HG03378 (cell line): ENCODE data around the gene TIGD4.
"Not testable (repeated sequence)": the region's sequence is repeated elsewhere in the genome, so short reads cannot be mapped to it uniquely, and the experiment has no call there.

Experiments used
- ATAC-seq: cut with Tn5 transposase; IDR thresholded peaks from one replicate; pipeline ENCODE4 v1.9.1; 2021; ENCODE audit warnings: mild to moderate bottlenecking, moderate library complexity; ENCODE audit not compliant: unreplicated experiment

TIGD4 gene

DNA sequence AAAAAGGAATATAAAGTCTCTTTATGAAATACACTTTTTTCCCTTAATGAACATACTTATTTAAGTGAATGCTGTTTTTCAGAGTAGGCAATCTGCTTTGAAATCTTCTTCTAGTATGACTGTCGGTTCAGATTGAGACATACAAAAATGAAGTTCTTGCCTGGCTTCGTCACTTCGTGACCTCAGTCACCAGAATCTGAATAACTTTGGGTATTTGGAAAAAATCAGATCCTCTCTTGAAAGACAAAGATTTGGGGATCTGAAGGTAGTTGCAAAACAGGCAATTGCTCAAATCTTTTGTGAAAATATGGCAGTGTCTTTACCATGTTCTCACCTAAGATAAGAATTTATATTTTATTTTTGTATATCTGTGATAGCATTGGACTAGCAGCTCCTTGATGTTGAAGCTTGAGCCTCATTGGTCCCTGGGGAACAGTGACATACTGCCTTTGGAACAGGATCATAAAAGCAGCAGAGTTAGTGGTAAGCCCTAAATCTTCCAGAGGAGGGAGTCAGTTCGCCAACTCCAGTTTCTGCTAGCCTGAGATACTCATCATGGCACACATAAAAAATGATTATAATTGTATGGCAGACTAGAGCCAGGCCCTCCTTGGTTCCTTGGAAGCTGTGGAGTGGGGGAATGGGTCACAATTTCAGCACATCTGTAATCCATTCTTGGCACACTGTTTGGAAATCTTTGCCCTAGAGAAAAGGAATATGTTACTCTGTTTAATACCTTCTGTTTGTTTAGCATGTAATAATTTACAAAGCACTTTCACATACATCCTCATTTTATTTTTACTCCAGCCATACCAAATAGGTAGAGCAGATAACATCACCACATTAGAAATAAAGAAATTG is 5.2 kb upstream of the TIGD4 start:
- no peak for ATAC-seq

DNA sequence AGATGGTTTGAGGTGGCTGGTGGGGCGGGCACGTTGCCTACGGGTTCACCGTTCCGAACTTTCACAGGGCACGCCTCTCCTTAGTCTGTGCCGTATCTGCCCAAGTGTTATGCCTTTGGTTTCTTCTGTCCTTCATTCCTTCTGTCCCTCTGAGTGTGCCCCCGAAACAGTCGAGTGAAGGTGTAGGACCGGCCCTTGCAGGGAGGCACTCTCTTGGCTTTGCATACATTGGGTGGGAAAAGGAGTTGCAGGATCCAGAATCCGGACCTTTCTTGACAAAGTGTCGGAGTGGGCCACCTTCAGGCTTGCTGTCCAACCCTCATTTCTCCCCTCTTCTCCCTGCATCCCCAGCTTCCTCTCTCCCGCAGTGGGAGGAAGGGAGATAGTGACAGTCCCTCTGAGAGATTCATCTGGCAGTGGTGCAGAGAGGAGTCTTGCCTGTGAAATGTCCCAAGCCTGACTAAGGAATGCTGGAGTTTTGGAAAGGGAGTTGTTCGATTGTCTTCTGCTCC is 793 bp upstream of the TIGD4 start:
- no peak for ATAC-seq

DNA sequence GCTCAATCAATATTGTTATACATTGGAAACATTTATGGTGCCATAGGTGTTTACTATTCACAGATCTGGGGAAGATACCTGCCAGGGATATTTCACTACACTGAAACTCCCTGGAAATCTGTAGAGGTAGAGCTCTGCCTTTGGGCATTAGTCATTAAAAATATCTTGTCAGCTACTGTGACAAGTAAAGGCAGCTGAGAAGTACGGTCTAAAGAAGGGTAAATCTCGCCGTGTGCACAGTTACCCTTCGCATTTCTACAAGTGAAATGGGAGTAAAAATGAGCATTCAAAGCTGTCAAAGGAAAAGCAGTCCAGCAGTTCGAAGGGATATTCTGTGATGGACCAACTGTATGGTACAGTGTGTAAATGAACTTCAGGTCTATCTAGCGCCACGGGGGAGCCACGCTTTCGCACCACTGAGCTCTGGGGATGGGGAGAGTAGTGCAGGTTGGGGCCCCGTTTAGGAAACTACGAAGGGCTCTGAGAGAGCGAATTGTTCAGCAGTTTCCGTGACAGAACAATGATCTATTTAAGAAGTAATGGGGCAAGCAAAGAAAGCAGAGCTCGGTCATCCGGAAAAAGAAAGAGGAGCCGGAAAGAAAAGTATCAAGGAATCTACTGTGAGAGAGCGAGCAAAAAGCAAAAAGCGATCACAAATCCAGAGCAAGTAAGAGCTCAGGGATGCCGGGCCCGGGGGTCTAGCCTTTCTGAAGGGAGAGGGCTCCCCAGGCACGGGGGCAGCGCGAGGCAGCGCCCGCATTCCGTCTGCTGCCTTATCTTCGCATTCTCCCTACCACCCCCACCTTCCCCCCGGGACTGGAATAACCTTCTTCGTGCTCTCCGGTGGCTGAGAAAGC is 646 bp downstream of the TIGD4 start:
- no peak for ATAC-seq

DNA sequence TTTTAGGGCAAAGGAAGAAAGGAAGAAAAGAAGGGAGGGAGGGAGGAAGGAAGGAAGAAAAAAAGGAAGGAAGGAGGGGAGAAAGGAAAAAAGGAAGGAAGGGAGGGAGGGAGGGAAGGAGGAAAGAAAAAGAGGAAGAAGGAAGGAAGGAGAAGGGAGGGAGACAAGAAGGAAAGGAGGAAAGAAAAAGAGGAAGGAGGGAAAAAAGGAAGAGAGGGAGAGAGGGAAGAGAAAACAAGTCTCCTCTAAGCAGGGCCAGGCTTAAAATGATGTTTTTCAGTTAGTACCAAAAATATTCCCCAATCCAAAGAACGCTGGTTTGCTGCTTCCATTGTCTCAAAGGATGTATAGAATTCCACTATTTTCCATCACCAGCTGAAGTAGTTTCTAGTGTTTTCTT is 2.0 kb downstream of the TIGD4 start:
- no peak for ATAC-seq

DNA sequence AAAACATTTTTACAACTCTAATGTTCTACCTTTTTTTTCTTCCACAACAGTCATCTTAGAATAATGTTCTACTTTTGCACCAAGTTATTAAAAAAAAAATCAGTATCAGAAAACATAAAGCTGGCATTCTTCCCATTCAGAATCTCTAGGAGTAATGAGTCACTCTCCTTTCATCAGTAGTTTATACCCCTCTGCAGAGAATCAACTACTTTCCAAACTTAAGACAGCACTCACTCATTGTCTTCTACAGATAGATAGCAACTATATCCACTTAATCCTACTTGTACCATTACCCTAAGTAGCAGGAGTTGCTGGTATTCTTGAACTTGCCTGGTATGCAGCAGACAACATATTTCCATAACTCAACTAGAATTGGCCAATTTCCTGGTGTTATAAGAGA is 3.2 kb downstream of the TIGD4 start:
- no peak for ATAC-seq

DNA sequence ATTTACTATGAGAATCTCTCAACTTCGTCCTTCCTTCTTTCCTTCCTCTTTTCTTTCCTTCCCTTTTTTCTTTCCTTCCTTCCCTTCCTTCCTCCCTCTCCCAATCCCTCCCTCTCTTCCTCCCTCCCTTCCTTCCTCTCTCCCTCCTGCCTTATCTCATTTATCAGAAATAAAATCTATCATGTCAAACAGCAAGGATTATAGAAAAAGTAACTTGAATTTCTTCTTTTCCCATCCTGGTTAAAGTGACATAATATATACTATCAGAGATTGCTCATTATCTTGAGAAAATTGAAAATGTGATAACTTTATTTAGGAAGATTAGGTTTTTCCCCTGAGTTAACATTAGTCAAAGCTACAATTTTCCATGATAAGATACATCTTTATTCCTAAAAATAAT is 5.6 kb downstream of the TIGD4 start:
- ATAC-seq, result no peak

DNA sequence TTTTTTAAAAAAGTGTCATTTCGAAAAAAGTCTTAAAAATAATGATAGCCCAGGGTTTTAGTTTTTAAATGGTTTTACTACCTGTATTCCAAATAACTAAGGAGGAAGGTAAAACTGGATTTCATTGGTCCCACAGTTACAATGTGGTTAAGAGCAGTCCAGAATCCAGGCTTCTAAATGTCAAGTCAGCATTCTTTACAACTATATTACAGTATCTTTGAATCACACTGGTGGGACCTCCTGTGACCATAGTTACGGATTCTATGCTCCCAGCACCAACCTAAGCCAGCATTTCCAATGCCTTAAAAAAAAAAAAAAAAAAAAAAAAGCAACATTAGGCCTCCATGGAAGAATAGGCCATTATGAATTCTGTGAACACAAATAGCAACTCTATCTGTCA is 6.2 kb downstream of the TIGD4 start:
- no peak for ATAC-seq

DNA sequence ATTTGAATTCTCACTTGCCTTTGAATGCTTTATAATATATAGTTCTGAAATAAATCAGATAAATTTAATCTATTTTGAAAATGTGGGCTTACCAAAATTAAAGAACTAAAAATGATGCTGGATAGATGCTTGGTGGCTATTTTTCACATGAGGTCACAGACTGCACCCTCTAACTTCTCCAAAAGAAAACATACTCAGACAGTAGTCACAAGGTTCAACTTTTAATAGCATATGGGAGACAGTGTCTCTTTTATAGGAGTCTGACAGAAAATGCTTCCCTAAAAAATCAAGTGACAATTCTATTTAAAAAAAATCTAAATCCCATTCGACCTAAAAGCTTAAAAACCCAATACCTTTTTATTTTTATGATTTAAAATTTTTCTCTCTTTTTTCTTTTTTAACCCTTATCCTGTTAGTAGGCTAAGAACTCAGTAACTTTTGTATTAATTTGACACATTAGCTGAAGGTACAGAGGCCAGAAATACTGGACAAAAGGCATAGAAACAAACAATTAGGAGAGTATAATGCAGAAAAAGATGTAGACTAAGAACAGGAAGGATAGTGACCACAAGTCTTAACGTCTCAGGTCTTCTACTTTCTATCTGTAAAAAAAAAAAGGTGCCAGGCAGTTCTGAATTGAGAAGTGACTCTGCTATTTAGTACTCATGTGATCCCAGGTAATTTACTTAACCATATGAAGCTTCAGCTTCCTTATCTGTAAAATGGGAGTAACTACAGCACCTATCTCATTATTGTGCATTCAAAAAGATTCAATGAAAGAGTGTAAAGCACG is 7.6 kb downstream of the TIGD4 start:
- peak; percentile 91 for ATAC-seq

DNA sequence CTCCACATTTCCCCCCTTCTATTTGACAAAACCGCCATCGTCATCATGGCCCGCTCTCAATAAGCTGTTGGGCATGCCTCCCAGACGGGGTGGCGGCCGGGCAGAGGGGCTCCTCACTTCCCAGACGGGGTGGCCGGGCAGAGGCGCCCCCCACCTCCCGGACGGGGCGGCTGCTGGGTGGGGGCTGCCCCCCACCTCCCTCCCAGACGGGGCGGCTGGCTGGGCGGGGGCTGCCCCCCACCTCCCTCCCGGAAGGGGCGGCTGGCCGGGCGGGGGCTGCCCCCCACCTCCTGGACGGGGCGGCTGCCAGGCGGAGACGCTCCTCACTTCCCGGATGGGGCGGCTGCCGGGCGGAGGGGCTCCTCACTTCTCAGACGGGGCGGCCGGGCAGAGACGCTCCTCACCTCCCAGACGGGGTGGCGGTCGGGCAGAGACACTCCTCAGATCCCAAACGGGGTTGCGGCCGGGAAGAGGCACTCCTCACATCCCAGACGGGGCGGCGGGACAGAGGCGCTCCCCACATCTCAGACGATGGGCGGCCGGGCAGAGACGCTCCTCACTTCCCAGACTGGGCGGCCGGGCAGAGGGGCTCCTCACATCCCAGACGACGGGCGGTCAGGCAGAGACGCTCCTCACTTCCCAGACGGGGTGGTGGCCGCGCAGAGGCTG is 14.3 kb downstream of the TIGD4 start:
- ATAC-seq, result not testable (repeated sequence)

DNA sequence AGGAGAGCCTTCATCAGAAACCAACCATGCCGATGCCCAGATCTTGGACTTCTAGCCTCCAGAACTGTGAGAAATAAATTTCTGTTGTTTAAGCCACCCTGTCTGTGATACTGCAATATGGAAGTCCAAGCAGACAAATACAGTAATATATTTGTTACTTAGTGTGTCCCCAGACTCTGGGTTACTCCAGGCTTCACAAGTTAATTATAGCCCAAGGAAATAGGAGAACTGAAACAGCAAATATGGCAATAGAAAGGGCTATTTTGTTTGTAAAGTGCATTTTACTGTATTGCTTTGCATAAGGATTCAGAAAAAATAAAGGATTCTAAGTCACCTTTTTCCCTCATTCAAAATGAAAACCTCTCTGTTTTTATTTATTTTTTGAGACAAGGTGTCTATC is 15.7 kb downstream of the TIGD4 start:
- ATAC-seq, result no peak

DNA sequence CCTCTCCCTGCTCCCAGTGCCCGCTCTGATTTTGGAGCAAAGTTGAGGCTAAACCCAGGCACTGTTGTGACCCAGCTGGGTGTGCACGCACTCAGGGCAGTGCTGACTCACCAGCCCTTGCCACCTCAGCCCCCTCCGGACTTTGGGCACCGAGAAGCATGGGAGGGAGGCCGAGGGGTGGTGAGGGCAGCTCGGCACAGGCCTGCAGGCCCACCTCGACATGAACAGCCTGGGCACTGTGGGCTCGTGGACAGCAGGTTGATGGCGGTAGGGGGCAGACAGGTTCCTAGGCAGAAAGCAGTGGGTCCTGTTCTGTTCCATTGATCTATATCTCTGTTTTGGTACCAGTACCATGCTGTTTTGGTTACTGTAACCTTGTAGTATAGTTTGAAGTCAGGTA is 30.9 kb downstream of the TIGD4 start:
- no peak for ATAC-seq

DNA sequence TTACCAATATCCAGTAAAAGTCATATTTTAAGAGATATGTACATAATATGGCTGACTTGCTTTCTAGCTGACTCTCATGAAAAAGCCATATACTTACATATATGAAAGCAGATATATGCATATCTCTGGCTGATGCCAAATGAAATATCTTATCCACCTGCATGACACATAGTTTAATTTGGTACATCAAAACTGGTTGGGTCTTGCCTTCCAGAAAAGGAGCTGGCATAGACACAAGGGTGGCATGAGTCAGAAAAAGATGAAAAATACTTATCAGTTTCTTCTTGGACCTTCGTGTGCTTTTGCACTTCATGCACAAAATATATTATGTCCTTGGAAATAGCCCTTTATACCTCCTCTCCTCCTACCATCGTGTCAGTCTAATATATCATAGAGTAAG is 32.1 kb downstream of the TIGD4 start:
- ATAC-seq, result no peak

DNA sequence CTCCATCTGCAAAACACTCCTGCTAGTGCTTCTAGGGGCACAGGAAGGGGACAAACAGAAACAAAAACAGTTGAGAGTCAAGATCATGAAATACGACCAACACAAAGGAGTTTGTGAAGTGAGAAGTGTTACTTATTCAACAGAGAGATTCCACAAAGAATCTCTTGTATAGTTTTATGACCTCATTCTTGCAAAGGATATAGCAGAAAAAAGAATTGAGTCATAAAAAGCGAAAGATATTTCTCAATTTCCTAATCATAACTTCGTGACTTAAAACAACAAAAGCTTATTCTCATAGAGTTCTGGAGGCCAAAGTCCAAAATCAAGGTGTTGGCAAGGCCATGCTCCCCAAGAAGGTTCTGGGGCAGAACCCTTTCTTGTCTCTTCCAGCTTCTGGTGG is 40.7 kb downstream of the TIGD4 start:
- no peak for ATAC-seq

DNA sequence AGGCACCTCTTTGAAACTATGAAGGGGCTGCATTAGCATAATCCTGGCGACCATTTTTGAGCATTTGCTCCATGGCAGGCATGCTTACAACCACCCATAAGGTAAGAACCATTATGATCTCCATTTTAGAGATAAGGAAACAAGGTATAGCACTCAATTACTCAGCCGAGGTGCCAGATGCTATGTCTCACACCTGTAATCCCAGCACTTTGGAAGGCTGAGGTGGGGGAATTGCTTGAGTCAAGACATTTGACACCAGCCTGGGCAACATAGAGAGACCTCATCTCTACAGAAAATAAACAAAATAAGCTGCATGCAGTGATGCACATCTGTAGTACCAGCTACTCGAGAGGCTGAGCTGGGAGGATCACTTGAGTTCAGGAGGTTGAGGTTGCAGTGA is 43.6 kb downstream of the TIGD4 start:
- no peak for ATAC-seq

DNA sequence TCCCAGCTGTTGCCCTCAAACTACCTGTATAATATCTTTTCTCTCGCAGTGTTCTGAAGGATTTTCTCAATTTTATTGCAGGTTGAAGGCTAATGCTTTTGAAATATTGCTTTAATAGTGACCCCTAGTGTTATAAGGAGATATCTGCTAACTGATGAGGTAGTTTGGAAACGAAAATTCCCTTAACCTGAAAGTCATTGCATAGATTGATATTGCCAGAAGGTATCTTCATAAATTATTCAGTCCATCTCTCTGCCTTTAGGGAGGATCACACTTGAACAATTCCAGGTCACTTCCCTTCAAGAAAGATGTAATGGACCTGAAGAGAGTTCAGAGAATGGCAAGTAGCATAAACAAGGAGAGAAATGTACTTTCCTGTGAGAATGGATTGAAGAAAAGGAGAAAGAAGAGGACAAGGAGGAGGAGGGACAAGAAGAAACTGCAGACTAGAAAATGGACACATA is 44.1 kb downstream of the TIGD4 start:
- no peak for ATAC-seq

DNA sequence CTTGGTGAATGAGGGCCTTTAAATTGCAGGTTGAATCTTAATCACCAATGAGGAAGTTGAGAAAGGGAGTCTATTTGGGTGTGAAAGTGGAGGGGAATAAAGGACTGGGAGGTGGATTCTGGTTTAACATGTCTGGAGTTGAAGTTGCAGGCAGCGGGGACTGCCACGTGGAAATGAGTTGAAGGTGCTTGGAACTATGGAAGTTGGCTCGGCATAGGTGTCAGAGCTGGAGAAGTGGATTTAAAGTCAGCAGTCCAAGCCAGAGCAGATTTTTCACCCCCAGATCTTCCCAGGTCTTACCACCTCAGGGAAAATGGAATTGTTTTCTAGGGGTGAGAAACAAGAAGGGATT is 44.9 kb downstream of the TIGD4 start:
- no peak for ATAC-seq

DNA sequence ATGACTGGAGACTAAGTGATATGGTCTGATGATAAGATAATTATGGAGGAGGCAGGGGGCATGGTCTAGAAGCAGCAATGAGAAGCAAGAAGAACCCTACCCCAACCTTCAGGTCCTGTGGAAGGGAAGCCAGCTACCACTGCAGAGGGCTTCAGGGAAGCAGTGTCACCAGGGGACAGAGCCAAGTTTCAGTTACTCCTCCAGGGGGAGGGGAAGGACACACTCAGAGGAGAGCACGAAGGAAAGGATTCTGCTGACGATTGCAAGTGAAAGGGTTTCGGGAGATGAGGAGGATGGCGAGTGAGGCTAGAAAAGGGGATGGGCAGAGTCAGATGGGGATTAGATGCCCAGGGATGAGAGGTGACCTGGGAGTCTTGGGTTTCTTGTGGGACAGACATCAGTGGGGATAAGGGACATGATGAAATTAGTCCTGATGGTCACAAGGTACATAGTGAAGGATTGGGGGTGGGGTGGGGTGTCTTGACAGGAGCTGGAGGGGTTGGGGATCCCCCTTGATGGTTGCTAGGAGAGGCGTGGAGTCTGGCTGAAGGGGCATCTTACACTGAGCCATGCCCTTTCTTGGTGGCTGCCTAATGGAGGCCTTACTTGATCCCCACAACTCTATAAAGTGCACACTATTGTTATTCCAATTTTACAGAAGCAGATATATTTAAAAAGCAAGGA is 45.4 kb downstream of the TIGD4 start:
- no peak for ATAC-seq

DNA sequence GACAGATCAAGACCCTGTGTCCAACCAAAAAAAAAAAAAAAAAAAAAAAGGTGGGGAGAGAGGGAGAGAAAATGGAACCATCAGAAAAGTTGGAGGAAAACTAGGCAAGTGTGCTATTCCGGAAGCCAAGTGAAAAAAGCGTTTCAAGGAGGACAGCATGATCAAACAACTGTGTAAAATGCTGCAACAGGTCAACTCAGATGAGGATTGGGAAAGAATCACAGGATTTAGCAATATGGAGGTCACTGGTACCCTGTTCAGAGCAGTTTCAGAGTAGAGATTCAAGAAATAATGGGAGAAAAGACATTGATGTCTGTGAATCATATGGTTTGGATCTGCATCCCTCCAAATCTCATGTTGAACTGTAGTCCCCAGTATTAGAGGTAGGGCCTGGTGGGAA is 47.5 kb downstream of the TIGD4 start:
- ATAC-seq, result no peak

DNA sequence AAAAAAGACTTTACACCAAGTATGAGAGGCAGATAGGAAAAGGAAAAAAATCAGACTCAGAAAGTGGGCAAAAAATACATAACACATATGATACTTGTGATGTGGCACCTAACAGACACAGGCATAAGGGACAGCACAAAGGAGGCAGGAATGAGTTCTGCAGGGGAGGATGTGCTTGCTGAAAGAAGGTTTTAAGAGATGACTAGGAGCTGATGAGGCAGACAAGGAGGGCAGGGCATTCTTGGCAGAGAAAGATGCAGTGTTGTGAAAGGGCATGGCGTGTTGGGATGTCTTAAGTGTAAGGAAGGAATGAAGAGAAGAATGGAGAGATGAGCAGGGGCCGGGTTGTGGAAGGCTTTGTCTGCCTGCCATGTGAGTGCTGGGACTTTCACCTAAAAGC is 50.1 kb downstream of the TIGD4 start:
- ATAC-seq, result no peak

DNA sequence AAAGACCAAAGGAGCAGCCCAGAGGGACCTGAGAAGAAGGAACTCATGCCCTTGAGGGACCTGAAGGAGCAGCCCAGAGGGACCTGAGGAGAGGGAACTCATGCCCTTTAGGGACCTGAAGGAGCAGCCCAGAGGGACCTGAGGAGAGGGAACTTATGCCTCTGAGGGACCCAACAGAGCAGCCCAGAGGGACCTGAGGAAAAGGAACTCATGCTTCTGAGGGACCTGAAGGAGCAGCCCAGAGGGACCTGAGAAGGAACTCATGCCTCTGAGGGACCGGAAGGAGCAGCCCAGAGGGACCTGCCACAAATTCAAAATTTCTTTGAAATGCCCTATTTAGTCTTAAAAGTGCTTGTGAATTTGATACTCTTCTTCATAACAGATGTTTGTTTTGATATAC is 51.2 kb downstream of the TIGD4 start:
- ATAC-seq, result no peak
